ENCODE data around the gene DPM2.

DNA sequence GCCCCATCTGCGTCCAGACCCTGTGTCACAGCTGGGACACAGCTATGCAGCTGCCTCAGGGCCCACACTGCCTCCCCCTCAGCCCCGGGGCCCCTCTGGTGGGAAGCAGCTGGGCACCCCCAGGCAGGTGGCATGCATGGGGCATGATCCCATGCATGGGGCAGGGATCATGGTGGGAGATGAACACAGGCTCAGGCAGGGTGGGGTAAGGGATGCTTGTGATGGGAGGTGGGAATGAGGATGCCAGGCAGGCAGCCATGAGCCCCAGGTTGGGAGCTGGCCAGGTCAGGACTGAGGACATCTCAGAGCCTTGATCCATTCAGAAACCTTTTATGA lies 23.5 kb upstream of the DPM2 start:
- no peak for TF ChIP-seq CTCF (IDR thresholded peaks at IDR 0.05)
- TF ChIP-seq EZH2 (IDR thresholded peaks at IDR 0.05) = no peak
